Mesothelial cell of epicardium (in vitro differentiated cells): ENCODE measurements around the gene AFF3. TPM values are rescaled to one million over a fixed set of nuclear protein-coding genes. Genes with fewer than 3 reads are reported as not detected.

Experiments used
- DNase-seq, 2 experiments: peaks; one replicate each; pipeline ENCODE4 v3.0.0; 2021; ENCODE audit warnings: low spot score in 2 of 2; ENCODE audit not compliant: unreplicated experiment in 2 of 2
- H3K27ac Mint-ChIP-seq: 2 replicates; pipeline ENCODE4 v1.8.0; 2021; ENCODE audit warnings: mixed read lengths
- H3K27me3 Mint-ChIP-seq: 2 replicates; pipeline ENCODE4 v1.8.0; 2021; ENCODE audit warnings: low read depth, mixed read lengths
- H3K36me3 Mint-ChIP-seq: 2 replicates; pipeline ENCODE4 v1.8.0; 2021; ENCODE audit warnings: mixed read lengths
- H3K4me1 Mint-ChIP-seq: 2 replicates; pipeline ENCODE4 v1.8.0; 2021; ENCODE audit warnings: mixed read lengths
- H3K4me3 Mint-ChIP-seq: 2 replicates; pipeline ENCODE4 v1.8.0; 2021; ENCODE audit warnings: mild to moderate bottlenecking, moderate library complexity, mixed read lengths
- H3K9me3 Mint-ChIP-seq: 2 replicates; pipeline ENCODE4 v1.8.0; 2021; ENCODE audit warnings: mixed read lengths
- CTCF ChIP-seq: fragments of 200-600 bp; sonication (generic); IDR thresholded peaks from one replicate; pipeline ENCODE4 v1.5.0; 2021; ENCODE audit warnings: antibody characterized with exemption; ENCODE audit not compliant: unreplicated experiment
- total RNA-seq: library from RNA; stranded (reverse); gene quantifications from 3 replicates; pipeline ENCODE4 v1.2.1, GENCODE V29; 2021

AFF3 gene
- total RNA-seq, 1 donor from 2014 or later = 14.4 TPM

- H3K36me3 Mint-ChIP-seq = peaks cover 5% of the 10 kb centered on the region
- TF ChIP-seq CTCF = no peak
- H3K27ac Mint-ChIP-seq = no peak overlapping the region
- H3K4me3 Mint-ChIP-seq = no peak overlapping the region
- peaks cover 48% of the 10 kb centered on the region for H3K4me1 Mint-ChIP-seq
- peaks cover 8% of the 10 kb centered on the region for H3K9me3 Mint-ChIP-seq
- no peaks in the 10 kb centered on the region for H3K27me3 Mint-ChIP-seq
- no peak for DNase-seq
Observed at GRCh38 chr2:99821039-99821438, 321.4 kb downstream of the AFF3 start.

- peaks cover 13% of the 10 kb centered on the region for H3K36me3 Mint-ChIP-seq
- H3K27me3 Mint-ChIP-seq = no peaks in the 10 kb centered on the region
- no peak for TF ChIP-seq CTCF
- no peak for DNase-seq
- H3K9me3 Mint-ChIP-seq = peaks cover 18% of the 10 kb centered on the region
- peaks cover 41% of the 10 kb centered on the region for H3K4me1 Mint-ChIP-seq
- H3K4me3 Mint-ChIP-seq = no peak overlapping the region
- H3K27ac Mint-ChIP-seq = no peak overlapping the region
Observed at GRCh38 chr2:99819766-99820165, 322.6 kb downstream of the AFF3 start.

DNA sequence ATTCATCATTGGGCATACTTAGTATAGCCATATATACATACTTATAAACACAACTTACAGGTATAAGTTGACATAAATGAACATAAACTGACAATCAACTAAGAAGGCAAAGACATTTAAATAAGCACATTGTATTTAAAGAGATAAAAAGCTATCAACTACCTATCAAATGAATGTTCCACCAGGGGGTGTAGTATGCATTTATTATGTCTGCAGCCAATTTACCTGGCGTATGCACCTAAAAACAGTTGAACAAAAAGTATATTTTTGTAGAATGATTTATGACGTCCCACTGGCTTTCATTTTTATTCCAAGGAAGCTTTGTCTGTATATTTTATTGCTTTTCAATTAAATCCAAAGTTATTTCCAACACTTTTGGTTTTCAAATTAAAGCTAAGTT is 323.5 kb downstream of the AFF3 start:
- peaks cover 34% of the 10 kb centered on the region for H3K4me1 Mint-ChIP-seq
- TF ChIP-seq CTCF = no peak
- no peaks in the 10 kb centered on the region for H3K27me3 Mint-ChIP-seq

GRCh38 chr2:99816908-99817307 is 325.5 kb downstream of the AFF3 start:
- Mint-ChIP-seq H3K4me3 (no peak overlapping the region), H3K4me1 (peaks cover 23% of the 10 kb centered on the region), H3K36me3 (peaks cover 13% of the 10 kb centered on the region), H3K27me3 (no peaks in the 10 kb centered on the region), H3K27ac (peak overlapping the region; percentile 9), H3K9me3 (peaks cover 18% of the 10 kb centered on the region)
- DNase-seq = no peak
- TF ChIP-seq CTCF = no peak

More for the DNA sequence above, 323.5 kb downstream of the AFF3 start:
- H3K9me3 Mint-ChIP-seq = peaks cover 18% of the 10 kb centered on the region
- DNase-seq = no peak
- H3K27ac Mint-ChIP-seq = no peak overlapping the region
- peaks cover 13% of the 10 kb centered on the region for H3K36me3 Mint-ChIP-seq
- H3K4me3 Mint-ChIP-seq = no peak overlapping the region

- Mint-ChIP-seq H3K9me3 (peaks cover 18% of the 10 kb centered on the region), H3K27me3 (peaks cover 11% of the 10 kb centered on the region), H3K4me3 (no peak overlapping the region), H3K36me3 (peaks cover 13% of the 10 kb centered on the region), H3K4me1 (peaks cover 27% of the 10 kb centered on the region), H3K27ac (no peak overlapping the region)
- TF ChIP-seq CTCF = no peak
- no peak for DNase-seq
Observed at GRCh38 chr2:99812426-99812825, 330.0 kb downstream of the AFF3 start.

DNA sequence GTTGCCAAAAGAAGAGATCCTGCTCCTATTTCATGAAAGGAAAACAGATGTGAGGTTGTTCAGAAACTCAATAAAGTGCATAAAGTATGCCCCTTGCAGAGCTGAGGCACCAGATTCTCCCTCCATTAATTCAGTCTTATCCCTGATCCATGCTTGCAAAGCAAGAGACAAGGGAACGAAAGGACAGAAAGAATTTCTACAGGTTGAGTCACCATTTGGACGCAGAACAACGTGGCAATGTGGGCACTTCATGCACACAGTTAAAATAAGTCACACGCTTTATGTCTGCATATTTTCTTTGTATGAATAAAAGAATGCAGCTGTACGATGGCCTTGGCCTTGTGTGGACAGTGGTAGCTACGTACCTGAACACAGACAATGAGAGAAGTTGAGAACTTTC is 330.8 kb downstream of the AFF3 start:
- no peak overlapping the region for H3K4me3 Mint-ChIP-seq
- H3K4me1 Mint-ChIP-seq = peaks cover 25% of the 10 kb centered on the region
- H3K9me3 Mint-ChIP-seq = peaks cover 14% of the 10 kb centered on the region
- H3K27me3 Mint-ChIP-seq = peaks cover 11% of the 10 kb centered on the region
- DNase-seq = no peak
- peaks cover 12% of the 10 kb centered on the region for H3K36me3 Mint-ChIP-seq
- TF ChIP-seq CTCF = no peak
- no peak overlapping the region for H3K27ac Mint-ChIP-seq
